Measurements from ENCODE around the gene SLC38A9.

DNA sequence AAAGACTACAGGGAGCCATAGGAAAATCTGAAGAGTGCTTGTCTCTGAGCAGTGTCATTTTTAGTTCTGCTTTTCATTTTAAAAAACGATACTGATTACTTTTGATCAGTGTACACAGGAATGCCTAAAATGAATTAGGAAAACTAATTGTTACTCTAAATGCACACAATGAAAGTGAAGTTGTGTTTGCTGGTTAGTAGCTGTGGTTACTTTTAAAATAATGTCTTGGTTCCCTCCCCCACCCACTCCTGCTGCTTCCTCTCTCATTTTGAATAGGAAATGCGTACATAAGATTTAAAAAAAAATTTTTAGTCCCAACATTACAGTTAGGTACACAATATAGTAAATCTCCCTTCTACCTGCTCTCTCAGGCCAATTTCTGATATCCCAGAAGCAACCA lies 129.9 kb downstream of the SLC38A9 start:
- TF ChIP-seq, protein P1, sequence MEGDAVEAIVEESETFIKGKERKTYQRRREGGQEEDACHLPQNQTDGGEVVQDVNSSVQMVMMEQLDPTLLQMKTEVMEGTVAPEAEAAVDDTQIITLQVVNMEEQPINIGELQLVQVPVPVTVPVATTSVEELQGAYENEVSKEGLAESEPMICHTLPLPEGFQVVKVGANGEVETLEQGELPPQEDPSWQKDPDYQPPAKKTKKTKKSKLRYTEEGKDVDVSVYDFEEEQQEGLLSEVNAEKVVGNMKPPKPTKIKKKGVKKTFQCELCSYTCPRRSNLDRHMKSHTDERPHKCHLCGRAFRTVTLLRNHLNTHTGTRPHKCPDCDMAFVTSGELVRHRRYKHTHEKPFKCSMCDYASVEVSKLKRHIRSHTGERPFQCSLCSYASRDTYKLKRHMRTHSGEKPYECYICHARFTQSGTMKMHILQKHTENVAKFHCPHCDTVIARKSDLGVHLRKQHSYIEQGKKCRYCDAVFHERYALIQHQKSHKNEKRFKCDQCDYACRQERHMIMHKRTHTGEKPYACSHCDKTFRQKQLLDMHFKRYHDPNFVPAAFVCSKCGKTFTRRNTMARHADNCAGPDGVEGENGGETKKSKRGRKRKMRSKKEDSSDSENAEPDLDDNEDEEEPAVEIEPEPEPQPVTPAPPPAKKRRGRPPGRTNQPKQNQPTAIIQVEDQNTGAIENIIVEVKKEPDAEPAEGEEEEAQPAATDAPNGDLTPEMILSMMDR (IDR thresholded peaks at IDR 0.05; ENCODE audit: low read depth, low read length), result no peak
- TF ChIP-seq EZH2phosphoT487 (IDR thresholded peaks at IDR 0.05; ENCODE audit: low read depth), result no peak

Data from OCI-LY3 (cell line).